ENCODE data around the gene AUTS2.

The AUTS2 gene

GRCh38 chr7:70654979-70655378, 1056.7 kb downstream of the AUTS2 start:
- no peak for ATAC-seq
- Mint-ChIP-seq H3K4me3 (no peak overlapping the region), H3K27me3 (no peaks in the 10 kb centered on the region), H3K9me3 (no peaks in the 10 kb centered on the region), H3K27ac (no peak overlapping the region), H3K36me3 (ENCODE audit: low read depth) (no peaks in the 10 kb centered on the region), H3K4me1 (peaks cover 10% of the 10 kb centered on the region)
- DNase-seq, result no peak

- ATAC-seq (no peak), DNase-seq (no peak)
- no peak overlapping the region for H3K27ac Mint-ChIP-seq
- H3K36me3 Mint-ChIP-seq (ENCODE audit: low read depth), result no peaks in the 10 kb centered on the region
- peaks cover 17% of the 10 kb centered on the region for H3K4me1 Mint-ChIP-seq
- no peaks in the 10 kb centered on the region for H3K27me3 Mint-ChIP-seq
- no peak overlapping the region for H3K4me3 Mint-ChIP-seq
- H3K9me3 Mint-ChIP-seq, result no peaks in the 10 kb centered on the region
These were observed 1057.4 kb downstream of the AUTS2 start for GRCh38 chr7:70655694-70656093.

- Mint-ChIP-seq H3K27ac (no peak overlapping the region), H3K4me3 (no peak overlapping the region), H3K36me3 (ENCODE audit: low read depth) (no peaks in the 10 kb centered on the region), H3K4me1 (peaks cover 21% of the 10 kb centered on the region), H3K9me3 (no peaks in the 10 kb centered on the region), H3K27me3 (no peaks in the 10 kb centered on the region)
- DNase-seq (no peak), ATAC-seq (no peak)
These were observed 1059.3 kb downstream of the AUTS2 start for GRCh38 chr7:70657571-70657970.

GRCh38 chr7:70657989-70658632, 1059.8 kb downstream of the AUTS2 start:
- H3K4me3 Mint-ChIP-seq, result no peak overlapping the region
- peaks cover 21% of the 10 kb centered on the region for H3K4me1 Mint-ChIP-seq
- DNase-seq (no peak), ATAC-seq (no peak)
- H3K27ac Mint-ChIP-seq, result no peak overlapping the region
- H3K36me3 Mint-ChIP-seq (ENCODE audit: low read depth), result no peaks in the 10 kb centered on the region
- H3K27me3 Mint-ChIP-seq, result no peaks in the 10 kb centered on the region
- no peaks in the 10 kb centered on the region for H3K9me3 Mint-ChIP-seq

DNA sequence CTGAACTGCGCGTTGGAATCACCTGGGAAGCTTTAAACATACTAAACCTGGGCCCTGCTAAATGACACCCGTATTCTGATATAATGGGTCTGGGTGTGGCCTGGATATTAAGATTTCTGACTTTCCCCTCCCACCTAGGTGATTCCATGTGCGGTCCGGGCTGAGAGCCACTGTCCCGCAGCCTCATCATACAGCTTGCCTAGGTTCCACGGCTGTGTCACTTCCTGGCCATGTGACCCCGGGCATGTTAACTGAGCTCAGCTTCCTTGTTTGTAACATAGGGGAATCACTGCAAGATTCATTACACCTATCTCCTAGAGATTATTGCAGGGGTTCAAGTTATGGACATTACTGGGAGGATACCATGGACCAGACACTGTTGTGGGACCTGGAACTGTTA, 1061.0 kb downstream of the AUTS2 start:
- peak; percentile 13 for DNase-seq
- Mint-ChIP-seq H3K4me3 (no peak overlapping the region), H3K27me3 (no peaks in the 10 kb centered on the region), H3K9me3 (no peaks in the 10 kb centered on the region), H3K4me1 (peaks cover 21% of the 10 kb centered on the region), H3K36me3 (ENCODE audit: low read depth) (no peaks in the 10 kb centered on the region), H3K27ac (no peak overlapping the region)
- peak; percentile 44 for ATAC-seq

DNA sequence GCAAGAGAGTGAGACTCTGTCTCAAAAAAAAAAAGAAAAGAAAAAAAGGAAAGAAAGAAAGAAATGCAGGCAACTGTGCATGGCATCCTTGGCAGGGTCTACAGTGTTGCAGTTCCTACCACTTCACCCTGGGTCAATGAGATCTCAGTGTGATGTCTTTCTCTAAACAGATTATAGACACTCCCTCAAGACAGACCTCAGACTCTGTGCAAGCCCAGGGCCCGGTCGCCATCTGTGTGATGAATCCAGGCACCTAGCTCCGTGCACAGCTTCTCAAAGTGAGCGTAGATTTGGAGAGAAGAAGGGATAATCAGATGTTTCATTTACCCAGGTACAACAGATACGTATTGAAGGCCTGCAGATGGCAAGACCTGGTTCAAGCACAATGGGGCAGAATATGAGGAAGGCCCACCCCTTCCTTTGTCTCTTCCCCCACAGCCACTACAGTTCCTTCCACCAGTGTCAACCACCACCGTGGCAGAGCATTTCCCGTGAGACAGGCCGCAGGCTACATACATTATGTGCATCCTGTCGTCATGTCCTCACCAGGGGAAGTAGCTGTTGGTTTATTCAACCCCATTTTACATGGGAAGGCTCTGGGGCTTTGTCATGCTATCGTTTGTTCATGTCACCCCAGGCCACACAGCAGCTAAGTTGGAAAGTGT, 1062.0 kb downstream of the AUTS2 start:
- no peaks in the 10 kb centered on the region for H3K27me3 Mint-ChIP-seq
- no peaks in the 10 kb centered on the region for H3K9me3 Mint-ChIP-seq
- ATAC-seq, result no peak
- H3K4me1 Mint-ChIP-seq, result peaks cover 21% of the 10 kb centered on the region
- no peaks in the 10 kb centered on the region for H3K36me3 Mint-ChIP-seq (ENCODE audit: low read depth)
- no peak overlapping the region for H3K4me3 Mint-ChIP-seq
- no peak overlapping the region for H3K27ac Mint-ChIP-seq
- no peak for DNase-seq

DNA sequence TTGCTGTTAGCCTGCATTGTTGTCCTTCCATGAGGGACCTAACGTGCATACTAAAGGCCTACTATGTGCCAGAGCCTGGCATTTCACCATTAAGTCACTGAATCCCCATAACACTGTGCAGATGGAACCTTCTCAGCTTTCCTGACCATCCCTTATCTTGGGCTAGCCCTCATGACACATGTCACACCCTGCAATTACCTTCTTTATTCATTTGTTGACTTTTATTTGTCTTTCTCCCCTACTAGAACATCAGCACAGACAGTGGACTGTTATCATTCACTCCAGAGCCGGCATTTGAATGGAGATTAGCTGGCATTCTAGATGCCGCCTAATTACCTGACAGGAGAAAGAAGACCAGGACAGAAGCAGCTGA, 1062.5 kb downstream of the AUTS2 start:
- Mint-ChIP-seq H3K27ac (no peak overlapping the region), H3K4me3 (no peak overlapping the region), H3K4me1 (peaks cover 21% of the 10 kb centered on the region), H3K27me3 (no peaks in the 10 kb centered on the region), H3K9me3 (no peaks in the 10 kb centered on the region), H3K36me3 (ENCODE audit: low read depth) (no peaks in the 10 kb centered on the region)
- ATAC-seq, result no peak
- no peak for DNase-seq

DNA sequence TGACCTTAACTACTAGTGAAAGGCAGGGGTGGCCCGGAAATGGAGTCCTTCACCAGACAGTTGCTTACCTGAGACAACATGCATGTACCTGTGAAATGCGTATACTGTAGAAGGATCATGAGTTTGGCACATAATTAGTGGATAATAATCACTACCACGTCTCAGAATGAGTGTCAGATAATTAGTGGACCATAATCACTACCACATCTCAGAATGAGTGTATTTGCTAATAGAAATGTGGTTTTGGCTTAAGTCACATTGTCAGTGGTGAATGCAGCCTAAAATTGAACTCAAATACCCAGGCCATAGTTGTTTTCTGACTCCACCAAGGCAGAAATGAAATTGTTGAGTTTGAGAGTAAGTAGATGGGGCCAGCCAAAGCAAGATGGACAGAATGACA, 1065.4 kb downstream of the AUTS2 start:
- DNase-seq, result no peak
- no peaks in the 10 kb centered on the region for H3K9me3 Mint-ChIP-seq
- H3K4me3 Mint-ChIP-seq, result no peak overlapping the region
- ATAC-seq, result no peak
- no peak overlapping the region for H3K27ac Mint-ChIP-seq
- no peaks in the 10 kb centered on the region for H3K27me3 Mint-ChIP-seq
- H3K36me3 Mint-ChIP-seq (ENCODE audit: low read depth), result no peaks in the 10 kb centered on the region
- H3K4me1 Mint-ChIP-seq, result peaks cover 18% of the 10 kb centered on the region

GRCh38 chr7:70665997-70666396, 1067.7 kb downstream of the AUTS2 start:
- no peak overlapping the region for H3K4me3 Mint-ChIP-seq
- no peak overlapping the region for H3K27ac Mint-ChIP-seq
- no peak for DNase-seq
- ATAC-seq, result no peak
- no peaks in the 10 kb centered on the region for H3K27me3 Mint-ChIP-seq
- no peaks in the 10 kb centered on the region for H3K9me3 Mint-ChIP-seq
- no peaks in the 10 kb centered on the region for H3K36me3 Mint-ChIP-seq (ENCODE audit: low read depth)
- H3K4me1 Mint-ChIP-seq, result peaks cover 8% of the 10 kb centered on the region

- Mint-ChIP-seq H3K9me3 (no peaks in the 10 kb centered on the region), H3K36me3 (ENCODE audit: low read depth) (no peaks in the 10 kb centered on the region), H3K4me1 (peaks cover 8% of the 10 kb centered on the region), H3K27me3 (no peaks in the 10 kb centered on the region), H3K27ac (no peak overlapping the region), H3K4me3 (no peak overlapping the region)
- DNase-seq (no peak), ATAC-seq (no peak)
These were observed 1069.1 kb downstream of the AUTS2 start for GRCh38 chr7:70667406-70667805.

DNA sequence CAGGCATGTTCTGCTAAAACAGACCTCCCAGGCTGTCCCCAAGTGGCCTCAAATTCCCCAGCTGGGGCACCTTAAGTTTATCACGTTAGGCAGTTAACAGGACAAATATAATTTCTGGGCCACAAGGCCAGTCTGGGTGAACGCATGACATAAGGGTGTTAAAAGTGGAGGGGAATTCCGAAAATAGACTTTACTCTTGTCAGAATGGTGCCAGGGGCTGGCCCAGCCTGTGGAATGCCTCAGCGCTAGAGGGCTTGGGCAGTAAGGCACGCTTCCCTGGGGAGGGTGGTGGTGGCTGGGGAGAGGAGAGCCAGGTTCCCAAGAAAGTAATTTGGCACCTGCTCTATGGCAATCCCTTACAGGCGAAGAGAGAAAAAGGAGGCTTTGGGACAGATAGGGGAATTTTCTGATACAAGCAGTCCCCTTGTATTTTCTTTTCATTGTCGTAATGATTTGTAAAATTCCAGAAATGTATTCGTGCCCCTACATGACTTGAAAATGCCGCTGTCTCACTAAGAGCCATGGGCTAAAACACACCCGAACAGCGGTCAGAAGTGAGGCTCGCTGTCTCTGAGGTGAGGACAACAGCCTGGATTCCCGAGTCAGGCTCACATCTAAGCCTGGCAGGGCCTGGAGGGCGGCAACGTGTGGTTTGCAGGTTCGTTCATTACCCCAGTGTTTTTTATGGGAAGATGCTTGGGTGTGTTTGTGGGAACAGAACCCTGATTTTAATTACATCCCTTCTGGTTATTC, 1070.5 kb downstream of the AUTS2 start:
- no peak for ATAC-seq
- peaks cover 8% of the 10 kb centered on the region for H3K4me1 Mint-ChIP-seq
- no peaks in the 10 kb centered on the region for H3K36me3 Mint-ChIP-seq (ENCODE audit: low read depth)
- no peaks in the 10 kb centered on the region for H3K9me3 Mint-ChIP-seq
- no peak overlapping the region for H3K4me3 Mint-ChIP-seq
- DNase-seq, result no peak
- no peaks in the 10 kb centered on the region for H3K27me3 Mint-ChIP-seq
- H3K27ac Mint-ChIP-seq, result no peak overlapping the region

GRCh38 chr7:70669854-70670253, 1071.6 kb downstream of the AUTS2 start:
- H3K4me3 Mint-ChIP-seq, result no peak overlapping the region
- H3K27me3 Mint-ChIP-seq, result no peaks in the 10 kb centered on the region
- no peaks in the 10 kb centered on the region for H3K9me3 Mint-ChIP-seq
- no peaks in the 10 kb centered on the region for H3K36me3 Mint-ChIP-seq (ENCODE audit: low read depth)
- peaks cover 8% of the 10 kb centered on the region for H3K4me1 Mint-ChIP-seq
- peak; percentile 43 for ATAC-seq
- DNase-seq, result no peak
- H3K27ac Mint-ChIP-seq, result no peak overlapping the region

- Mint-ChIP-seq H3K27ac (no peak overlapping the region), H3K9me3 (no peaks in the 10 kb centered on the region)
- ATAC-seq, result no peak
These were observed 1072.0 kb downstream of the AUTS2 start for GRCh38 chr7:70670288-70670687.

DNA sequence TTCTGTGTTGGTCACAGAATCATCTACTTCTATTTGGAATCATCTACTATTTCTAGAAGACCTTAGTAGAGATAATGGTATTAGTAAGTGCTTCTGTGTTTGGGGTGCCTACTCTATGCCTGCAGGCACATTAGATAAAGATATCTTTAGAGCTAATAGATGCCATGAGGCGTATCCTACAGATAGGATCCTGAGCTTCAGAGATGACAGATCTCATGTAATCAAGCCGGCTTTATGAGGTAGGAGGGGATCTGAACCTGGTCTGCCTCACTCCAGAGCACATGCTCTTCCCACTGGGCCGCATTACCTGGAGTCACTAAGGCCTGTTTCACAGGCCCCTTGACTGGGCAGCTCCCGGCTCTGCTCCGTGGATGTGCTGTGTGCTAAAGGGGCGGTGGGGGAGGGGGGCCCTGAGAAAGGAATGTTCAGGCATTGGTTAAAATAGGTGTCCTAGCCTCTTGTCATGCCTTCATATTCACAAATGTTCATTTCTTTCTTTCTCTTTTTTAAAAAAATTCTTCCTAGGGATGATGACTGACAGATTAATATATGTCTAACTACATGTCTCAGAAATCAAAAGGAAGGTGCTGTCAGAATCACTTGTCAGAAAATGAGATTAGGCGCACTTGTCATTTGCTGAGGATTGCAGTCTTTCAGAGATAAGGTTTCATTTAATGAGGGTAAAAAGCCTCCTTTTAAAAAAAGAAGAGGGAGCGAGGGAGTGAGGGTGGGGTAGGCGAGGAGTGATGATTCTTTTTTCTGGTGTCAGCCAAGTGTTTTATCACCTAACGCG, 1075.7 kb downstream of the AUTS2 start:
- DNase-seq (no peak), ATAC-seq (no peak)
- Mint-ChIP-seq H3K4me3 (no peak overlapping the region), H3K36me3 (ENCODE audit: low read depth) (no peaks in the 10 kb centered on the region), H3K27ac (no peak overlapping the region), H3K27me3 (peaks cover 8% of the 10 kb centered on the region), H3K4me1 (peaks cover 16% of the 10 kb centered on the region), H3K9me3 (no peaks in the 10 kb centered on the region)

More at GRCh38 chr7:70670288-70670687, 1072.0 kb downstream of the AUTS2 start:
- DNase-seq, result no peak
- H3K27me3 Mint-ChIP-seq, result no peaks in the 10 kb centered on the region
- H3K36me3 Mint-ChIP-seq (ENCODE audit: low read depth), result no peaks in the 10 kb centered on the region
- H3K4me3 Mint-ChIP-seq, result no peak overlapping the region
- peaks cover 8% of the 10 kb centered on the region for H3K4me1 Mint-ChIP-seq
